Esophagus mucosa (tissue), 1 donor: ENCODE data around the gene ELL3. TPM values are rescaled to one million over a fixed set of nuclear protein-coding genes. Genes with fewer than 3 reads are reported as not detected.

ENCODE experiments used
- total RNA-seq: library from RNA; stranded (reverse); gene quantifications from one replicate; pipeline ENCODE4 v1.2.4, GENCODE V29; 2023
- donor health status: DM: yes; HTN: yes; CAD: no.

ELL3 gene
- total RNA-seq, 1 donor from 2014 or later, result 12.7 TPM

Other genes starting within 250 kb of the ELL3 start
- 27.3 TPM for gene PPIP5K1, start 186.8 kb downstream of the ELL3 start, total RNA-seq
- 50.7 TPM for gene CKMT1B, start 182.9 kb downstream of the ELL3 start, total RNA-seq
- gene STRC, start 158.2 kb downstream of the ELL3 start, total RNA-seq, result not detected
- gene CATSPER2, start 128.1 kb downstream of the ELL3 start, total RNA-seq, result 3.5 TPM
- gene CKMT1A, start 83.1 kb downstream of the ELL3 start, total RNA-seq, result 63.2 TPM
- gene PDIA3, start 30.5 kb downstream of the ELL3 start, total RNA-seq, result 209 TPM
- gene SERF2, start 15.4 kb upstream of the ELL3 start, total RNA-seq, result 616 TPM
- gene SERINC4, start 23.3 kb upstream of the ELL3 start, total RNA-seq, result 0.36 TPM
- 14.0 TPM for gene HYPK, start 23.6 kb upstream of the ELL3 start, total RNA-seq
- 15.1 TPM for gene MFAP1, start 47.7 kb upstream of the ELL3 start, total RNA-seq
- gene WDR76, start 50.0 kb upstream of the ELL3 start, total RNA-seq, result 10.4 TPM